ENCODE measurements around the gene TAPT1. TPM values are rescaled to one million over a fixed set of nuclear protein-coding genes. Genes with fewer than 3 reads are reported as not detected.

TAPT1 gene
- total and polyA plus RNA-seq, 2 experiments from 2014 or later = 3.6 to 9.9 TPM

DNA sequence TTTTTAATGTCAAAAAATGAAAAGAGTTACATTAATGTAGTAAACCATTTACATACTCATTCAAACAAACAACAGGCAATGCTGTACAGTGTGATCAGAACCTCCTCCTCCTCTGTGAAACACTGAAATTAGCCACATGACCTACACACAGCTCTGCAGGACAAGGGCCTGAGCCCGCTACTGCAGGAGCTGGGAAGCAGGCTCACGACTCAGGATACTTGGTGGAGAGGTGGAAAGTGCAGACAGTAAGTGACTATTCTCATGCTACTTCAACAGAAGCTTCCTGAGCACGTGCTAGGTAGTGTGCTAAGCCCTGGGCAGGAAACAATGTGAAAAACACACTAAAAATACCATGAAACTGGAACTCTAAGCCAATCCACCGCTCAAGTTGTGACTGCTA, 56.8 kb downstream of the TAPT1 start:
- Histone ChIP-seq H3K4me1 (ENCODE audit: insufficient read depth) (peaks cover 35% of the 10 kb centered on the region), H3F3A (replicated peaks; ENCODE audit: low read depth) (no peaks in the 10 kb centered on the region), H4K20me1 (replicated peaks; ENCODE audit: insufficient read depth) (no peaks in the 10 kb centered on the region), H2AFZ (no peak overlapping the region), H3K4me2 (no peak overlapping the region), H3K4me3 (no peak overlapping the region), H3K36me3 (ENCODE audit: insufficient read depth) (peaks cover 5% of the 10 kb centered on the region; the same call in 1 of the 2 replicates), H3K79me2 (replicated peaks; ENCODE audit: insufficient read depth) (no peaks in the 10 kb centered on the region), H3K27ac (ENCODE audit: low read depth) (0 out of 2 replicates have a peak overlapping the region, but pooled peaks have one; percentile 34), H3K9me2 (ENCODE audit: insufficient read depth) (no peaks in the 10 kb centered on the region), H3K27me3 (ENCODE audit: insufficient read depth) (no peaks in the 10 kb centered on the region)
- peak; percentile 84 for ATAC-seq
- Mint-ChIP-seq H3K36me3 (ENCODE audit: low read depth) (peaks cover 18% of the 10 kb centered on the region), H3K27me3 (ENCODE audit: insufficient read depth, low read depth, poor library complexity) (no peaks in the 10 kb centered on the region), H3K4me1 (peaks cover 20% of the 10 kb centered on the region), H3K9me3 (no peaks in the 10 kb centered on the region), H3K4me3 (no peak overlapping the region), H3K27ac (peak overlapping the region; percentile 74; the same call in 1 of the 2 replicates)
- TF ChIP-seq ZNF331 (CRISPR knock-in tag; IDR thresholded peaks at IDR 0.05; ENCODE audit: low read depth) (no peak), ZNF114 (CRISPR knock-in tag; IDR thresholded peaks at IDR 0.05) (no peak), EZH2phosphoT487 (IDR thresholded peaks at IDR 0.05; ENCODE audit: unreplicated experiment) (no peak), STAT1 (IDR thresholded peaks at IDR 0.05; ENCODE audit: unreplicated experiment) (no peak), ZNF462 (CRISPR knock-in tag; IDR thresholded peaks at IDR 0.05) (no peak), JUNB (IDR thresholded peaks at IDR 0.05; ENCODE audit: unreplicated experiment) (no peak), POLR2AphosphoS5 (IDR thresholded peaks at IDR 0.05; ENCODE audit: low read depth) (no peak), CREB1 (CRISPR knock-in tag; IDR thresholded peaks at IDR 0.05; ENCODE audit: low read depth) (no peak), NANOG (IDR thresholded peaks at IDR 0.05; ENCODE audit: borderline replicate concordance) (no peak), EZH2 (IDR thresholded peaks at IDR 0.05; ENCODE audit: low read depth, unreplicated experiment) (no peak), REST (IDR thresholded peaks at IDR 0.05; ENCODE audit: unreplicated experiment) (no peak)
- TF ChIP-seq, protein P1, sequence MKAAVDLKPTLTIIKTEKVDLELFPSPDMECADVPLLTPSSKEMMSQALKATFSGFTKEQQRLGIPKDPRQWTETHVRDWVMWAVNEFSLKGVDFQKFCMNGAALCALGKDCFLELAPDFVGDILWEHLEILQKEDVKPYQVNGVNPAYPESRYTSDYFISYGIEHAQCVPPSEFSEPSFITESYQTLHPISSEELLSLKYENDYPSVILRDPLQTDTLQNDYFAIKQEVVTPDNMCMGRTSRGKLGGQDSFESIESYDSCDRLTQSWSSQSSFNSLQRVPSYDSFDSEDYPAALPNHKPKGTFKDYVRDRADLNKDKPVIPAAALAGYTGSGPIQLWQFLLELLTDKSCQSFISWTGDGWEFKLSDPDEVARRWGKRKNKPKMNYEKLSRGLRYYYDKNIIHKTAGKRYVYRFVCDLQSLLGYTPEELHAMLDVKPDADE (IDR thresholded peaks at IDR 0.05) = no peak
- TF ChIP-seq, protein P2, sequence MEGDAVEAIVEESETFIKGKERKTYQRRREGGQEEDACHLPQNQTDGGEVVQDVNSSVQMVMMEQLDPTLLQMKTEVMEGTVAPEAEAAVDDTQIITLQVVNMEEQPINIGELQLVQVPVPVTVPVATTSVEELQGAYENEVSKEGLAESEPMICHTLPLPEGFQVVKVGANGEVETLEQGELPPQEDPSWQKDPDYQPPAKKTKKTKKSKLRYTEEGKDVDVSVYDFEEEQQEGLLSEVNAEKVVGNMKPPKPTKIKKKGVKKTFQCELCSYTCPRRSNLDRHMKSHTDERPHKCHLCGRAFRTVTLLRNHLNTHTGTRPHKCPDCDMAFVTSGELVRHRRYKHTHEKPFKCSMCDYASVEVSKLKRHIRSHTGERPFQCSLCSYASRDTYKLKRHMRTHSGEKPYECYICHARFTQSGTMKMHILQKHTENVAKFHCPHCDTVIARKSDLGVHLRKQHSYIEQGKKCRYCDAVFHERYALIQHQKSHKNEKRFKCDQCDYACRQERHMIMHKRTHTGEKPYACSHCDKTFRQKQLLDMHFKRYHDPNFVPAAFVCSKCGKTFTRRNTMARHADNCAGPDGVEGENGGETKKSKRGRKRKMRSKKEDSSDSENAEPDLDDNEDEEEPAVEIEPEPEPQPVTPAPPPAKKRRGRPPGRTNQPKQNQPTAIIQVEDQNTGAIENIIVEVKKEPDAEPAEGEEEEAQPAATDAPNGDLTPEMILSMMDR (conservative IDR thresholded peaks at IDR 0.05; ENCODE audit: low read depth in 2 of 2) = no peak
- peak; percentile 36 for DNase-seq (ENCODE audit: low spot score)

Measured in GM23338 (cell line).